GM12891 (cell line): ENCODE results near the gene RNF144A.

ENCODE experiments used
- DNase-seq: peaks from one replicate; pipeline ENCODE4 v3.0.0; 2011; ENCODE audit warnings: low spot score; ENCODE audit not compliant: insufficient read length
- FAIRE-seq: peaks from 2 replicates; lab custom pipeline; 2011; peaks lifted over from hg19 to GRCh38; lab: Jason Lieb, UNC
- PAX5 ChIP-seq: IDR thresholded peaks from 2 replicates; pipeline ENCODE4 v1.6.1; 2011; ENCODE audit warnings: low read length, moderate library complexity, mild to moderate bottlenecking; ENCODE audit not compliant: insufficient read depth, severe bottlenecking
- POLR2A ChIP-seq: IDR thresholded peaks from 2 replicates; pipeline ENCODE4 v1.6.1; 2011; ENCODE audit warnings: low read depth, low read length, control low read depth
- POLR2AphosphoS5 ChIP-seq: IDR thresholded peaks from 2 replicates; pipeline ENCODE4 v1.6.1; 2011; ENCODE audit warnings: low read depth, low read length, control low read depth
- POU2F2 ChIP-seq: IDR thresholded peaks from 2 replicates; pipeline ENCODE4 v1.6.1; 2011; ENCODE audit warnings: low read depth, mild to moderate bottlenecking, control low read depth, low read length, moderate library complexity
- SPI1 ChIP-seq: IDR thresholded peaks from 2 replicates; pipeline ENCODE4 v1.6.1; 2011; ENCODE audit warnings: low read depth, low read length, control low read depth
- TAF1 ChIP-seq: IDR thresholded peaks from 2 replicates; pipeline ENCODE4 v1.6.1; 2011; ENCODE audit warnings: low read depth, low read length, control low read depth

Gene RNF144A

DNA sequence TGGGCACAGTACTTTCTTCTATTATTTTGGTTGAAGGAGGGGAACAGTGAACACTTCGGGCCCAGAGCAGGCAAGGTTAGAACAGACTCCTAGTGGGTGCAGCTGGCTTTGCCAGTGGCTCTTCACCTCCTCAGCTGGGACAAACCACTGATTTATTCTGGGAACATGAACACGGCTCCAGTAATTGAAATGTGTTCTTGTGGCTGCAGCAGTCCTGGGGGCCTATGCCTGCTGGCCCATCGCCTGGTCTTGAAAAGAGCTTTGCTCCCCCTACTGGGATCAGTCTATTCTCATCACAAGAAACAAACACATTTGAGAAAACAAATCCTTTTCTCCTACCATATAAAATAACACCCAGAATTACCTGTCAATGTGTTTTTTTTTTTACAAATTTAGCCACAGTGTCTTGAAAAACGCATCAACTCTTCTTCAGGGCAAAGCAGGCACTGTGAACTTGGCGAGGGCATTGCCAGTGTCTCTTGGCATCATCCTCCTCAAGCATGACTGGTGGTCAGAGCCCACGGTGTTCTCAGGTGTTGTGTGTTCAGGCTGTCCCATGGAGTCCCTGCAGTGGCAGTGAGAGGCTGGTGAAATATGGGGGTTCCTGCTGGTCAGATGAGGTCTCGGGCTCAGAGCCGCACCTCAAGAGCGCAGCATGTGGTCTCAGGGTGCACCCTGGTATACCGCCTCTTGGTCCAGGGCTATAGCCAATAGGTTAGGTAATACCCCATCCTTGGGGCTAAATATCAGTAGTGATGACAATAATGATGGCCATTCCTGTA, 51.3 kb downstream of the RNF144A start:
- FAIRE-seq = no peak
- DNase-seq = no peak
- TF ChIP-seq SPI1 (no peak), PAX5 (no peak), POLR2A (no peak), POLR2AphosphoS5 (no peak), POU2F2 (no peak), TAF1 (no peak)

DNA sequence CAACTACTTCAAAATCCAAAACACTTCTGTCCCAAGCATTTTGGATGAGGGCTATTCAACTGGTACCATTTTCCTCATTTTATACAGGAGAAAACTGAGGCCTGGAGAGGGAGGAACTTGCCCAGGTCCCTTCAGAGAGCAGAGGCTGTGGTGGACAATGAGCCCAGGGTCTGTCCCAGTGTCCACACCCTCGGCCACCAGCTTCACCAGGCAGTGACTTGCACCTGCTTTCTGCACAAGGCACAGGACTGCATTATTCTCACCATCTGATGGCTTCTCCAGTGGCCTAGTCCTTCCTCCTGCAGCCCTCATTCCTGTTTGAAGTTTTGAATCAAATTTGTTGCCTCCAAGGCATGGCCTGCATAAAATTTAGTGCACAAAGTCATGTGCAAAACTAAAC, 53.3 kb downstream of the RNF144A start:
- DNase-seq (no peak), FAIRE-seq (no peak)
- TF ChIP-seq POU2F2 (no peak), TAF1 (no peak), SPI1 (no peak), POLR2A (no peak), POLR2AphosphoS5 (no peak)

DNA sequence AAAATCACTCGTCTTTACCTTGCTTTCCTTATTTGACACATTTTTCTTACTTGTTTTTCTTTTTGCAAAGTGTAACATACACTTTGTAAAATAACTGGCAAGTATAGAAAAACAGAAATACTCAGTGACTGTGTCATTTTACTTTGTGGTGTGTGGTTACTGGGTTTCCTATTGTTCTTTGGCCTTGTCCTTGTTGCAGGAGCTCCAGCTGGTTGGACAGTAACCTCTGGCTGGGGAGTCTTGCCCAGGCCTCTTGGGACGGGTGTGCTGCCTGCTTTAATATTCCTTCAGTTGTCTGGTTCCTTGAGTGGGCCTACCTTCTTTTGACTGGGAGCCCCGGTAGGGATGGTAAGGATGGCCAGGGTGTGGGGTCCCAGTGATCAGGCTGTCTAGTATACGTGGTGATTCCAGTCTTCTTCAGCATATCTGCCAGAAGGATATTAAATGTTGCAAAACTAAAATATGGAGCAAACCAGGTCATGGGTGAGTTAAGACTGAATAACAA, 53.8 kb downstream of the RNF144A start:
- TF ChIP-seq POU2F2 = no peak
- no peak for TF ChIP-seq POLR2A
- no peak for TF ChIP-seq TAF1
- no peak for TF ChIP-seq POLR2AphosphoS5
- TF ChIP-seq PAX5 = no peak
- no peak for TF ChIP-seq SPI1
- FAIRE-seq (no peak), DNase-seq (no peak)

DNA sequence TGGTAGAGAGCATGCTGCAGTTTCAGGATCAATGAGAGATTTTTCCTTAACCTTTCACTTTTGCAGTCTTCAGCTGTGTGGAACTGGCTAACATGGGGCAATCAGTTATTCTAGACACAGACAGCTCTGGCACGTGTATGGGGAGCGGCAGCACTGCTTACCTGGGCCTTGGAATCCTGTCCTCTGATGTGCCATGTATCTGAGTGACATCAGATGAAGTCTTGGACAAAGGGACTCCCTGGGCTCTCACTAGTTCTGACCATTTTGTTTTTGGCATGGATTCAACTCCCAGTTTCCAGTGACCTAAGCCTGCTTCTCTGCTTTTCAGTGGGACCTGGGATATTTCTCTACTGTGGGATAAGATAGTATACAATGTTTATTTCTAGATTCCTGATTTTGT, 54.3 kb downstream of the RNF144A start:
- no peak for FAIRE-seq
- no peak for DNase-seq
- TF ChIP-seq TAF1 (no peak), SPI1 (no peak), PAX5 (no peak), POU2F2 (no peak), POLR2A (no peak), POLR2AphosphoS5 (no peak)

DNA sequence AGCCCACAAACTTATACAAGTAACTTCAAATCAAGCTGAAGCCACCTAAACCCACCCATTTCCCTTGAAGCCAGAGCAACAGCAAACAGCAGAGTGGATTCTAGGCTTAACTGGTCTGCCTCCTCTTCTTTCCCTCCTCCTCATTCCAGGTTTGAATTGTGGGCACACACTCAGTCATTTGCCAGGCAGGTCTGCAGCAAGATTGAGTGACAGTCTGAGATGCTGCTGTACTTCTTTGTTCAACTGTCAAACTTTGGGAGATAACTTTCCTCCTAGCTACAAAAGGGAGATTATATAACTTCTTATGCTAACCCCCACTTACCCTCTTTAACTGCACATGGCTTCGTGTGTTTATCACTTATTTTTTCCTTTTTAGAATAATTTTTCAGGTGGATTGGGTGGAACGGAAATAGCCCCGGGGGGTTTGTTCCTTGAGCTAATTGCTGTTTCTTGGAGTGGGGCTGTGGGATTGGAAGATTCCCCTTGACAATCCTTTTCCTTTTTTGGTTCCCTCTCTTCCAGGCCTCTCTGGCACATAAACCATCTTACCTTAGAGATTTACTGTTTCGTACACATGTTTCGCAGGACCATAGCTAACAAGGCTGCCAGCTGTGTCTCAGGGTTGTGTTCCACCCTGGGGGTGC, 55.0 kb downstream of the RNF144A start:
- no peak for FAIRE-seq
- TF ChIP-seq POLR2A (no peak), PAX5 (no peak), SPI1 (no peak), POLR2AphosphoS5 (no peak)
- no peak for DNase-seq

DNA sequence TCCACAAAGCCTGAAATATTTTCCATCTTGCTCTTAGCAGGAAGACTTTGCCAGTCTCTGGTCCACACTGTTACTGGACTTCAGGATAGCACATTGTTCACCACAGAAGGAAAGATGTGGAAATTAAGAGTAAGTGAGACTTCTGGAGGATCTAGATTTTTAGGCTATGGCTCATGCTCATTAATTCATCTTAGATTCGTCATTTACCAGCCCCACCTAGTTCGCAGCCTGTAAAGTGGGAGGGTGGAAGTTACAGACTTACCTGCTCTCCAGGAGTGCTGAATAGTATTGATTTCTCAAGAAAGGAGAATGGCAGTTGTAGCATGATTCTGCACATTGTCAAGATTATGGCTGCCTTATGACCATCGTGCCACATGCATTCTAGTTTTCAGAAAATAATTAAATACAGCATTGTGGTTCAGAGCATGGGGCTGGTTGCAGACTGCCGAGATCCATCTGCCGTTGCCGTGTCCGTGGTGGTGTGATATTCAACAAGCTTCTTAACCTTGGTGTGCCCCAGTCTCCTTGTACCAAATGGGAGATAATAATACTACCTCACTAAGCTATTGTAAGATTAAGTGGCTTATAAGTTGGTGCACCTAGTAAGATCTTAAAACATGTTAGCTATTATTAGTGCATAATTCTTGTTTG, 56.8 kb downstream of the RNF144A start:
- FAIRE-seq (no peak), DNase-seq (no peak)
- TF ChIP-seq POU2F2 (no peak), SPI1 (no peak), PAX5 (no peak), TAF1 (no peak), POLR2A (no peak), POLR2AphosphoS5 (no peak)

DNA sequence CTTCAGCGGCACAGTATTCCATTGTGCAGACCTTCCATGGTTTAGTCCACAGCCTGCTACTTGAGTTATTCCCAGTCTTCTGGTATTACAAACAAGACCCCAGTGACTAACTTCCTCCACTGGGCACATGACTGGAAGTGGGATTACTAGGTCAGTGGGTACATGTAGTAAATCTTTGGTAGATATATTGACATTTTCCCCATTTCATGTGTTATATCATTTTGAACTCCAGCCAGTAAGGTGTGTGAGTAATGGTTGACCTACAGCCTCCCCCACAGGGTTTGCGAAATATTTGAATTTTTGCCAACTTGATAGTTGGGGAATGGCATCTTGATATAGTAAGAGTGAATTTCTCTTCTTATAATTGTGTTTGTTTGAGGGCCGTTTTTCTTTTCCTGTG, 58.8 kb downstream of the RNF144A start:
- DNase-seq (no peak), FAIRE-seq (no peak)
- TF ChIP-seq PAX5 = no peak
- TF ChIP-seq TAF1 = no peak
- no peak for TF ChIP-seq POU2F2
- no peak for TF ChIP-seq SPI1
- no peak for TF ChIP-seq POLR2AphosphoS5
- TF ChIP-seq POLR2A = no peak

DNA sequence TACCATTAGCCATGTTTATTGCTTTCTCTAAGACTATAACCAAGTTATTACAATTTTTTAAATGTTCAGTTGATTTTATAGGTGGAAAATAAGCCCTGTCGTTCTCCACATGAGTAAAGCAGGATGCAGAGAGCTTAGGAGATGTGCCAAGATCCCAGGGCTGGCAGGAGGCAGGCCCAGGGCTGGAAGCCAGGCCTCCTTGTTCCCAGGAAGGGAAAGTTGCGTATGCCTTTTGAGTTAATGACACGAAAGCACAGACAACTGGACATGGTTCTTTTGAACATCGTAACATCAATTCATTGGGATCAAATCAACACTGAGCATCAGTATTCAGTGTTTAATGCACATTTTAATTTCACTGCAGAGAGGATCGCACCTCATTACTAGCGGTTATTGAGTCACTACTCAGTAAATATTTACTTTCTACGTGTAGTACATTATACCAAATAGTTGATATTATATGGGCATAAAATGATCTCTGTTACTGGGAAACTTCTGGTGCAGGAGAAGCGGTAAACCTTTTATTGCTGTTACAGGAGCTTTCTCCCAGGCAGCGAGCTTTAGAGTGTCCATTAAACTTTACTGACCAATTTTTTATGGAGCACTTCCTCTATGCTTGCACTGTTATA, 60.0 kb downstream of the RNF144A start:
- FAIRE-seq = no peak
- TF ChIP-seq POLR2A = no peak
- no peak for TF ChIP-seq PAX5
- TF ChIP-seq POU2F2 = no peak
- DNase-seq = no peak

DNA sequence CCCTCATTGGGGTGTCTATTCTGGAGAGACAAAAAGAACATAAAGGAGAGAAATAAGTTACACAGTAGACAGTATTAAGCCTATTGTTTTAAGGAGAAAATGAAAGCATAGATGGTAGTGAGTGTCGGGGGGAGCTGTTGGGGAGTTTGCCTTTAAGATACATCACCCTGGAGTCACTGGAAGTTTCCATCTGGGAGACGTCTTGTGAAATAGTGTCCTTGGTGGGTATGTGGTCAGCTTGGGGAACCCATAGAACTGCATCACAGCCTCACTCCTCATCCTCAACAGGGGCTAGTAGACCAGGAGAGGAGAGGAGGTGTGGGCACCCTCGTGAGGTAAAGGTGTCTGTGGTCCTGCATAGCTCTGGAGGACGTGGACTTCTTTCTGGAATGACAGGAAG, 60.6 kb downstream of the RNF144A start:
- DNase-seq = no peak
- no peak for FAIRE-seq
- TF ChIP-seq TAF1 = no peak
- TF ChIP-seq PAX5 = no peak
- no peak for TF ChIP-seq POLR2A
- no peak for TF ChIP-seq POU2F2
- no peak for TF ChIP-seq SPI1
- TF ChIP-seq POLR2AphosphoS5 = no peak
